HG02588 (cell line): ENCODE measurements around the gene RMDN2.

Experiments used
- ATAC-seq: cut with Tn5 transposase; IDR thresholded peaks from one replicate; pipeline ENCODE4 v1.9.1; 2021; ENCODE audit warnings: mild to moderate bottlenecking, moderate library complexity; ENCODE audit not compliant: unreplicated experiment

The RMDN2 gene

GRCh38 chr2:37896319-37896718 is 28.8 kb upstream of the RMDN2 start:
- ATAC-seq, result no peak

GRCh38 chr2:37897511-37897910 is 27.6 kb upstream of the RMDN2 start:
- ATAC-seq, result no peak

- ATAC-seq, result no peak
Measured at GRCh38 chr2:37898448-37898847, 26.6 kb upstream of the RMDN2 start.

- ATAC-seq, result no peak
Measured at GRCh38 chr2:37902991-37903390, 22.1 kb upstream of the RMDN2 start.

- ATAC-seq, result no peak
Measured at GRCh38 chr2:37904425-37904824, 20.7 kb upstream of the RMDN2 start.

- ATAC-seq, result no peak
Measured at GRCh38 chr2:37904993-37905392, 20.1 kb upstream of the RMDN2 start.

GRCh38 chr2:37906131-37906530 is 19.0 kb upstream of the RMDN2 start:
- ATAC-seq, result no peak

GRCh38 chr2:37907501-37908225 is 17.4 kb upstream of the RMDN2 start:
- ATAC-seq, result no peak

GRCh38 chr2:37911296-37911873 is 13.7 kb upstream of the RMDN2 start:
- no peak for ATAC-seq

- no peak for ATAC-seq
Measured at GRCh38 chr2:37912056-37912455, 13.0 kb upstream of the RMDN2 start.

GRCh38 chr2:37912616-37913015 is 12.5 kb upstream of the RMDN2 start:
- no peak for ATAC-seq

- no peak for ATAC-seq
Measured at GRCh38 chr2:37914340-37914739, 10.7 kb upstream of the RMDN2 start.

- no peak for ATAC-seq
Measured at GRCh38 chr2:37915773-37916172, 9.3 kb upstream of the RMDN2 start.

GRCh38 chr2:37916512-37917082 is 8.5 kb upstream of the RMDN2 start:
- ATAC-seq, result no peak

- ATAC-seq, result no peak
Measured at GRCh38 chr2:37917281-37918228, 7.5 kb upstream of the RMDN2 start.

GRCh38 chr2:37918742-37919186 is 6.3 kb upstream of the RMDN2 start:
- no peak for ATAC-seq

- ATAC-seq, result no peak
Measured at GRCh38 chr2:37919631-37920032, 5.5 kb upstream of the RMDN2 start.

GRCh38 chr2:37920570-37920969 is 4.5 kb upstream of the RMDN2 start:
- no peak for ATAC-seq

GRCh38 chr2:37921781-37922180 is 3.3 kb upstream of the RMDN2 start:
- no peak for ATAC-seq

- no peak for ATAC-seq
Measured at GRCh38 chr2:37923308-37924055, 1.6 kb upstream of the RMDN2 start.

GRCh38 chr2:37926635-37927034 is 1.5 kb downstream of the RMDN2 start:
- ATAC-seq, result no peak
